Measurements from ENCODE around the gene TAOK1. TPM values are rescaled to one million over a fixed set of nuclear protein-coding genes. Genes with fewer than 3 reads are reported as not detected.

Gene TAOK1
- total RNA-seq, 1 experiment from 2014 or later: 87.1 TPM

DNA sequence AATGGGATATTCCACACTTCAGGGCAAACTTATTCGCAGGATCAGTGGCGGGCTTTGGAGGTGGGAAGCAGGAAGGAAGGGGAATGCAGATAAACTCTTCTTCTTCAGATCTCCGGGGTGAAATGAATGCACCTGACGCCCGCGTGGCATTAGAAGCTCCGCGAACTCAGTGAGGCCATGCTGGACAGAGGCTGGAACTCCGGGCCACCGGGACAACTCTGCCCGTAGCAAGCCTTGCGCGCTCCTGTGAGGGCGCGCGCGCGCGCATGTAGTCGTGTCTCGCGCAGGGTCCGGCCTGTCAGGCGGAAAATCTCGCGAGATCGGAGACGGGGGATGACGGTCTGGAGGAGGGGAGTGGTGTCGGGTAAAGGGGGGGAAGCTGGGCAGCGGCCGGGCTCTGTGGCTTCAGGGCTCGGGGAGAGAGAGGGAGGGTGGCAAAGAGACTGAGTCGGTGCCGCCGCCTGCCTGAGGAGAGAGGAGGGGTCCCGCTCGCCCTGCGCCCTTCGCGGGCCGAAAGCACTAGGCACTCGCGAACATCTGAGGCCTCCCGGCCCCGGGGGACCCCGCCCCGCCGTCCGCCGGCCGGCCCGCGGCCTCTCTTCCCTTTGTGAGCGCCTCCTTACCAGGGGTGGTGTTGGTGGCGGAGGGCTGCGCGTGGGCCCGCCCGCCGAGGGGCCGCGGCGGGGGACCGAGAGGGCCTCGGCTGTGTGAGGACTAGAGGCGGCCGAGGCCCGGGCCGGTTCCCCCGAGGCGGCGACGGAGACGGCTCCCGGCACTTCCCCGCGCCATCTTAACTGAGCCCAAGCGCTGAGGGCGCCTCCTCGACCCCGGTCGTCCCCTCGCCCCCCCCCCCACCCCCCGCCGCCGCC, at the start of gene TAOK1 (continued):
- TF ChIP-seq ZNF232 (CRISPR knock-in tag; IDR thresholded peaks at IDR 0.05): no peak
- TF ChIP-seq PREB (CRISPR knock-in tag; IDR thresholded peaks at IDR 0.05; ENCODE audit: borderline replicate concordance): no peak
- no peak for TF ChIP-seq ZNF317 (CRISPR knock-in tag; IDR thresholded peaks at IDR 0.05; ENCODE audit: borderline replicate concordance, low read depth)
- no peak for TF ChIP-seq PRRX2 (CRISPR knock-in tag; IDR thresholded peaks at IDR 0.05)
- TF ChIP-seq ESRRA (CRISPR knock-in tag; IDR thresholded peaks at IDR 0.05; ENCODE audit: borderline replicate concordance): no peak
- TF ChIP-seq NFATC4 (CRISPR knock-in tag; IDR thresholded peaks at IDR 0.05): no peak
- no peak for TF ChIP-seq ZBTB21 (CRISPR knock-in tag; IDR thresholded peaks at IDR 0.05; ENCODE audit: borderline replicate concordance)
- no peak for TF ChIP-seq PRDM15 (CRISPR knock-in tag; IDR thresholded peaks at IDR 0.05)
- no peak for TF ChIP-seq ATF3 (CRISPR knock-in tag; conservative IDR thresholded peaks at IDR 0.05)
- no peak for TF ChIP-seq HMGA2 (CRISPR knock-in tag; IDR thresholded peaks at IDR 0.05)
- no peak for TF ChIP-seq EMX1 (CRISPR knock-in tag; IDR thresholded peaks at IDR 0.05)
- TF ChIP-seq ZNF416 (CRISPR knock-in tag; IDR thresholded peaks at IDR 0.05): peak; percentile 63; the same call in 1 of the 2 replicates
- no peak for TF ChIP-seq ZNF263 (CRISPR knock-in tag; IDR thresholded peaks at IDR 0.05; ENCODE audit: low read depth)
- TF ChIP-seq AFF4 (CRISPR knock-in tag; IDR thresholded peaks at IDR 0.05; ENCODE audit: borderline replicate concordance): no peak
- TF ChIP-seq, protein P1, sequence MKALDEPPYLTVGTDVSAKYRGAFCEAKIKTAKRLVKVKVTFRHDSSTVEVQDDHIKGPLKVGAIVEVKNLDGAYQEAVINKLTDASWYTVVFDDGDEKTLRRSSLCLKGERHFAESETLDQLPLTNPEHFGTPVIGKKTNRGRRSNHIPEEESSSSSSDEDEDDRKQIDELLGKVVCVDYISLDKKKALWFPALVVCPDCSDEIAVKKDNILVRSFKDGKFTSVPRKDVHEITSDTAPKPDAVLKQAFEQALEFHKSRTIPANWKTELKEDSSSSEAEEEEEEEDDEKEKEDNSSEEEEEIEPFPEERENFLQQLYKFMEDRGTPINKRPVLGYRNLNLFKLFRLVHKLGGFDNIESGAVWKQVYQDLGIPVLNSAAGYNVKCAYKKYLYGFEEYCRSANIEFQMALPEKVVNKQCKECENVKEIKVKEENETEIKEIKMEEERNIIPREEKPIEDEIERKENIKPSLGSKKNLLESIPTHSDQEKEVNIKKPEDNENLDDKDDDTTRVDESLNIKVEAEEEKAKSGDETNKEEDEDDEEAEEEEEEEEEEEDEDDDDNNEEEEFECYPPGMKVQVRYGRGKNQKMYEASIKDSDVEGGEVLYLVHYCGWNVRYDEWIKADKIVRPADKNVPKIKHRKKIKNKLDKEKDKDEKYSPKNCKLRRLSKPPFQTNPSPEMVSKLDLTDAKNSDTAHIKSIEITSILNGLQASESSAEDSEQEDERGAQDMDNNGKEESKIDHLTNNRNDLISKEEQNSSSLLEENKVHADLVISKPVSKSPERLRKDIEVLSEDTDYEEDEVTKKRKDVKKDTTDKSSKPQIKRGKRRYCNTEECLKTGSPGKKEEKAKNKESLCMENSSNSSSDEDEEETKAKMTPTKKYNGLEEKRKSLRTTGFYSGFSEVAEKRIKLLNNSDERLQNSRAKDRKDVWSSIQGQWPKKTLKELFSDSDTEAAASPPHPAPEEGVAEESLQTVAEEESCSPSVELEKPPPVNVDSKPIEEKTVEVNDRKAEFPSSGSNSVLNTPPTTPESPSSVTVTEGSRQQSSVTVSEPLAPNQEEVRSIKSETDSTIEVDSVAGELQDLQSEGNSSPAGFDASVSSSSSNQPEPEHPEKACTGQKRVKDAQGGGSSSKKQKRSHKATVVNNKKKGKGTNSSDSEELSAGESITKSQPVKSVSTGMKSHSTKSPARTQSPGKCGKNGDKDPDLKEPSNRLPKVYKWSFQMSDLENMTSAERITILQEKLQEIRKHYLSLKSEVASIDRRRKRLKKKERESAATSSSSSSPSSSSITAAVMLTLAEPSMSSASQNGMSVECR (CRISPR knock-in tag; IDR thresholded peaks at IDR 0.05; ENCODE audit: borderline replicate concordance): peak; percentile 74; the same call in 1 of the 2 replicates
- TF ChIP-seq GRHL2 (CRISPR knock-in tag; IDR thresholded peaks at IDR 0.05; ENCODE audit: insufficient replicate concordance, severe bottlenecking): no peak
- TF ChIP-seq NFE2L1 (CRISPR knock-in tag; IDR thresholded peaks at IDR 0.05): peak; percentile 85
- TF ChIP-seq, protein P2, sequence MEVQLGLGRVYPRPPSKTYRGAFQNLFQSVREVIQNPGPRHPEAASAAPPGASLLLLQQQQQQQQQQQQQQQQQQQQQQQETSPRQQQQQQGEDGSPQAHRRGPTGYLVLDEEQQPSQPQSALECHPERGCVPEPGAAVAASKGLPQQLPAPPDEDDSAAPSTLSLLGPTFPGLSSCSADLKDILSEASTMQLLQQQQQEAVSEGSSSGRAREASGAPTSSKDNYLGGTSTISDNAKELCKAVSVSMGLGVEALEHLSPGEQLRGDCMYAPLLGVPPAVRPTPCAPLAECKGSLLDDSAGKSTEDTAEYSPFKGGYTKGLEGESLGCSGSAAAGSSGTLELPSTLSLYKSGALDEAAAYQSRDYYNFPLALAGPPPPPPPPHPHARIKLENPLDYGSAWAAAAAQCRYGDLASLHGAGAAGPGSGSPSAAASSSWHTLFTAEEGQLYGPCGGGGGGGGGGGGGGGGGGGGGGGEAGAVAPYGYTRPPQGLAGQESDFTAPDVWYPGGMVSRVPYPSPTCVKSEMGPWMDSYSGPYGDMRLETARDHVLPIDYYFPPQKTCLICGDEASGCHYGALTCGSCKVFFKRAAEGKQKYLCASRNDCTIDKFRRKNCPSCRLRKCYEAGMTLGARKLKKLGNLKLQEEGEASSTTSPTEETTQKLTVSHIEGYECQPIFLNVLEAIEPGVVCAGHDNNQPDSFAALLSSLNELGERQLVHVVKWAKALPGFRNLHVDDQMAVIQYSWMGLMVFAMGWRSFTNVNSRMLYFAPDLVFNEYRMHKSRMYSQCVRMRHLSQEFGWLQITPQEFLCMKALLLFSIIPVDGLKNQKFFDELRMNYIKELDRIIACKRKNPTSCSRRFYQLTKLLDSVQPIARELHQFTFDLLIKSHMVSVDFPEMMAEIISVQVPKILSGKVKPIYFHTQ (CRISPR knock-in tag; IDR thresholded peaks at IDR 0.05): no peak; the same call in 1 of the 2 replicates
- no peak for TF ChIP-seq SP1 (CRISPR knock-in tag; conservative IDR thresholded peaks at IDR 0.05)
- TF ChIP-seq GABPB1 (CRISPR knock-in tag; IDR thresholded peaks at IDR 0.05): peak; percentile 36; the same call in 1 of the 2 replicates
- TF ChIP-seq NR1H2 (CRISPR knock-in tag; IDR thresholded peaks at IDR 0.05): no peak
